SH-SY5Y (cell line): ENCODE data around the gene RAPGEF5.

Experiments used
- GATA2 ChIP-seq: IDR thresholded peaks from 2 replicates; pipeline ENCODE4 v1.6.1; 2011; ENCODE audit warnings: mild to moderate bottlenecking, low read depth, low read length
- GATA3 ChIP-seq: IDR thresholded peaks from 2 replicates; pipeline ENCODE4 v1.6.1; 2011; ENCODE audit warnings: low read depth, mild to moderate bottlenecking, low read length, moderate library complexity

- TF ChIP-seq GATA2 (no peak), GATA3 (no peak)
Measured at GRCh38 chr7:22147868-22148267, 209.1 kb downstream of the RAPGEF5 start.
